SK-N-SH (cell line): ENCODE data around the gene RCAN2. TPM values are rescaled to one million over a fixed set of nuclear protein-coding genes. Genes with fewer than 3 reads are reported as not detected.

Source experiments
- CTCF ChIA-PET: fragments of 300-600, 350-600 bp; formaldehyde crosslinking; extraction: SDS; loops from one replicate; lab custom pipeline; 2021; lab: Yijun Ruan, JAX
- POLR2A ChIA-PET: fragments of 350-600 bp; sonication (Branson Sonifier 250); formaldehyde crosslinking; extraction: SDS; loops from one replicate; lab custom pipeline; 2020; ENCODE audit warnings: antibody characterized with exemption, inconsistent platforms; lab: Yijun Ruan, JAX
- DNase-seq: peaks from one replicate; pipeline ENCODE4 v3.0.0; 2012
- H2AFZ ChIP-seq: fragments of 200-600 bp; sonication (generic); 2 replicates; pipeline ENCODE4 v1.8.1; 2016; ENCODE audit warnings: antibody characterized with exemption, mild to moderate bottlenecking, low read depth
- H3F3A ChIP-seq: fragments of 200-600 bp; sonication (generic); replicated peaks from 2 replicates; pipeline ENCODE3; 2016; ENCODE audit warnings: antibody characterized with exemption, mild to moderate bottlenecking; ENCODE audit not compliant: insufficient read depth
- H3K27ac ChIP-seq, 2 experiments: fragments of 200-500 bp in 1 of 2; fragments of 200-600 bp in 1 of 2; sonication (Bioruptor generic) in 1 of 2; sonication (generic), shearing (Covaris generic) in 1 of 2; 2 replicates each; pipeline versions ENCODE4 v1.5.1 to v1.6.1; 2014 to 2016; ENCODE audit warnings: low read depth in 2 of 2, inconsistent platforms in 1 of 2, low read length in 1 of 2, mild to moderate bottlenecking in 1 of 2, mixed read lengths in 1 of 2
- H3K27me3 ChIP-seq: fragments of 200-600 bp; sonication (generic), shearing (Covaris generic); 2 replicates; pipeline ENCODE4 v1.6.1; 2016; ENCODE audit warnings: mixed run types; ENCODE audit not compliant: insufficient read depth
- H3K36me3 ChIP-seq, 2 experiments: fragments of 200-500 bp in 1 of 2; fragments of 200-600 bp in 1 of 2; sonication (Bioruptor generic) in 1 of 2; sonication (generic) in 1 of 2; replicated peaks in 1 of 2; 2 replicates each; pipeline versions ENCODE3 to v1.5.1; 2014 to 2016; ENCODE audit warnings: low read length in 1 of 2, mild to moderate bottlenecking in 1 of 2; ENCODE audit not compliant: insufficient read depth in 2 of 2, control insufficient read depth in 1 of 2
- H3K4me1 ChIP-seq, 2 experiments: fragments of 200-500 bp in 1 of 2; fragments of 200-600 bp in 1 of 2; sonication (Bioruptor generic) in 1 of 2; sonication (generic), shearing (Covaris generic) in 1 of 2; 2 replicates each; pipeline versions ENCODE4 v1.5.1 to v1.6.1; 2014 to 2016; ENCODE audit warnings: low read depth in 1 of 2, low read length in 1 of 2, mixed run types in 1 of 2; ENCODE audit not compliant: insufficient read depth in 2 of 2, control insufficient read depth in 1 of 2
- H3K4me2 ChIP-seq: fragments of 200-600 bp; sonication (generic), shearing (Covaris generic); 2 replicates; pipeline ENCODE4 v1.6.1; 2017; ENCODE audit warnings: mixed run types
- H3K4me3 ChIP-seq, 2 experiments: fragments of 200-500 bp in 1 of 2; fragments of 200-600 bp in 1 of 2; sonication (Bioruptor generic) in 1 of 2; sonication (generic), shearing (Covaris generic) in 1 of 2; 2 replicates each; pipeline versions ENCODE4 v1.5.1 to v1.8.1; 2014 to 2016; ENCODE audit warnings: low read depth in 2 of 2, inconsistent platforms in 1 of 2, low read length in 1 of 2, mild to moderate bottlenecking in 1 of 2, mixed read lengths in 1 of 2, moderate library complexity in 1 of 2
- H3K79me2 ChIP-seq: fragments of 200-600 bp; sonication (generic); 2 replicates; pipeline ENCODE4 v1.8.1; 2017; ENCODE audit warnings: mild to moderate bottlenecking; ENCODE audit not compliant: insufficient read depth
- H3K9ac ChIP-seq: fragments of 200-600 bp; sonication (generic); 2 replicates; pipeline ENCODE4 v1.6.1; 2017; ENCODE audit warnings: mixed run types
- H3K9me2 ChIP-seq: fragments of 200-600 bp; sonication (generic); 2 replicates; pipeline ENCODE4 v1.6.1; 2017; ENCODE audit warnings: mixed run types
- H3K9me3 ChIP-seq: fragments of 200-600 bp; sonication (generic); 2 replicates; pipeline ENCODE4 v1.6.1; 2017; ENCODE audit warnings: mixed run types, mild to moderate bottlenecking, moderate library complexity
- H4K20me1 ChIP-seq: fragments of 200-600 bp; sonication (generic); 2 replicates; pipeline ENCODE4 v1.6.1; 2017; ENCODE audit warnings: mild to moderate bottlenecking, mixed run types; ENCODE audit not compliant: insufficient read depth
- CHD2 ChIP-seq: fragments of 150-350 bp; IDR thresholded peaks from 2 replicates; pipeline ENCODE4 v1.6.1; 2018; ENCODE audit warnings: low read length; ENCODE audit not compliant: partially characterized antibody
- CTCF ChIP-seq: fragments of 200-600 bp; sonication (generic); IDR thresholded peaks from 2 replicates; pipeline ENCODE4 v1.6.1; 2017; ENCODE audit warnings: antibody characterized with exemption, mild to moderate bottlenecking, moderate library complexity
- FOSL2 ChIP-seq: IDR thresholded peaks from 2 replicates; pipeline ENCODE4 v1.4.0; 2012; ENCODE audit warnings: low read depth, mild to moderate bottlenecking, moderate library complexity, borderline replicate concordance
- FOXM1 ChIP-seq: IDR thresholded peaks from 2 replicates; pipeline ENCODE4 v1.4.0; 2012; ENCODE audit warnings: low read depth, mild to moderate bottlenecking
- GABPA ChIP-seq: IDR thresholded peaks from 2 replicates; pipeline ENCODE4 v1.4.0; 2012; ENCODE audit warnings: low read depth, mild to moderate bottlenecking
- JUND ChIP-seq: IDR thresholded peaks from 2 replicates; pipeline ENCODE4 v1.4.0; 2012
- MXI1 ChIP-seq: IDR thresholded peaks from 2 replicates; pipeline ENCODE4 v1.6.1; 2012; ENCODE audit warnings: mild to moderate bottlenecking, low read depth, low read length, improper control_type of control experiment
- REST ChIP-seq: IDR thresholded peaks from 2 replicates; pipeline ENCODE4 v1.6.1; 2012; ENCODE audit warnings: mild to moderate bottlenecking, low read depth, low read length, moderate library complexity
- RFX5 ChIP-seq: IDR thresholded peaks from 2 replicates; pipeline ENCODE4 v1.6.1; 2012; ENCODE audit warnings: mild to moderate bottlenecking, improper control_type of control experiment, low read length
- SMC3 ChIP-seq: IDR thresholded peaks from 2 replicates; pipeline ENCODE4 v1.6.1; 2012; ENCODE audit warnings: low read depth, low read length, improper control_type of control experiment
- TAF1 ChIP-seq: IDR thresholded peaks from 2 replicates; pipeline ENCODE4 v1.6.1; 2012; ENCODE audit warnings: low read depth, mild to moderate bottlenecking, low read length, moderate library complexity, borderline replicate concordance
- TCF12 ChIP-seq: IDR thresholded peaks from 2 replicates; pipeline ENCODE4 v1.4.0; 2012
- USF2 ChIP-seq: fragments of 150-350 bp; IDR thresholded peaks from 2 replicates; pipeline ENCODE4 v1.6.1; 2017; ENCODE audit warnings: antibody characterized with exemption, low read length, low read depth, borderline replicate concordance
- polyA plus RNA-seq, 3 experiments: library from polyadenylated mRNA; depleted of rRNA; stranded (reverse); fragments of >200 nt; gene quantifications; 2 replicates each; pipeline ENCODE4 v1.2.3, GENCODE V29; 2012

Gene RCAN2
- polyA plus RNA-seq, 1 of the 3 experiments (the other 2 are of a cell fraction) = not detected

- TF ChIP-seq USF2 = no peak
These were observed 34.3 kb upstream of the RCAN2 start (continued) for GRCh38 chr6:46525583-46525982.

- Histone ChIP-seq H3K9me3 (no peaks in the 10 kb centered on the region), H3K27ac (no peak overlapping the region), H2AFZ (no peak overlapping the region), H3K79me2 (no peaks in the 10 kb centered on the region), H3K9ac (no peak overlapping the region), H3K36me3 (no peaks in the 10 kb centered on the region), H3K4me1 (no peaks in the 10 kb centered on the region), H4K20me1 (no peaks in the 10 kb centered on the region), H3K4me3 (no peak overlapping the region), H3K27me3 (no peaks in the 10 kb centered on the region), H3K4me2 (no peak overlapping the region), H3F3A (no peaks in the 10 kb centered on the region), H3K9me2 (no peaks in the 10 kb centered on the region)
- ChIA-PET POLR2A (no interaction called here), CTCF (no interaction called here)
- DNase-seq = no peak
- TF ChIP-seq FOXM1 (no peak), FOSL2 (no peak), REST (no peak), TCF12 (no peak), CTCF (no peak), SMC3 (no peak), MXI1 (no peak), TAF1 (no peak), RFX5 (no peak), GABPA (no peak), JUND (no peak), CHD2 (no peak)
These were observed 30.3 kb upstream of the RCAN2 start for GRCh38 chr6:46521464-46521971.
